HEK293 (cell line): ENCODE data around the gene DCAF8.

Experiments
- GLI2 ChIP-seq: fragments of 450-650 bp; formaldehyde crosslinking; IDR thresholded peaks from 2 replicates; pipeline ENCODE4; 2017; ENCODE audit warnings: missing biosample characterization, missing genetic modification characterization, low read depth, borderline replicate concordance
- KLF1 ChIP-seq: fragments of 450-650 bp; formaldehyde crosslinking; IDR thresholded peaks from 2 replicates; pipeline ENCODE4 v1.5.1; 2016; ENCODE audit warnings: missing biosample characterization, missing genetic modification characterization
- KLF8 ChIP-seq: fragments of 450-650 bp; formaldehyde crosslinking; IDR thresholded peaks from 2 replicates; pipeline ENCODE4 v1.5.1; 2016; ENCODE audit warnings: missing biosample characterization, missing genetic modification characterization
- KLF9 ChIP-seq: fragments of 450-650 bp; formaldehyde crosslinking; IDR thresholded peaks from 2 replicates; pipeline ENCODE4 v1.5.1; 2016; ENCODE audit warnings: missing biosample characterization, missing genetic modification characterization, low read depth
- MEIS1 ChIP-seq: sonication (generic); formaldehyde crosslinking; IDR thresholded peaks from 2 replicates; pipeline ENCODE4 v1.8.1; 2022; ENCODE audit warnings: missing genetic modification reagents, mild to moderate bottlenecking, borderline replicate concordance
- OSR2 ChIP-seq: fragments of 450-650 bp; formaldehyde crosslinking; IDR thresholded peaks from 2 replicates; pipeline ENCODE4 v1.5.1; 2016; ENCODE audit warnings: missing biosample characterization, missing genetic modification characterization
- RBAK ChIP-seq: fragments of 450-650 bp; formaldehyde crosslinking; IDR thresholded peaks from 2 replicates; pipeline ENCODE4 v1.5.1; 2016; ENCODE audit warnings: missing biosample characterization, missing genetic modification characterization
- ZFP3 ChIP-seq: fragments of 450-650 bp; formaldehyde crosslinking; IDR thresholded peaks from 2 replicates; pipeline ENCODE4 v1.5.1; 2016; ENCODE audit warnings: low read depth, missing biosample characterization, missing genetic modification characterization
- ZNF10 ChIP-seq: fragments of 450-650 bp; formaldehyde crosslinking; IDR thresholded peaks from 2 replicates; pipeline ENCODE4 v1.5.1; 2017; ENCODE audit warnings: missing biosample characterization, missing genetic modification characterization
- ZNF132 ChIP-seq: fragments of 450-650 bp; formaldehyde crosslinking; IDR thresholded peaks from 2 replicates; pipeline ENCODE4 v1.5.1; 2017; ENCODE audit warnings: missing biosample characterization, missing genetic modification characterization, borderline replicate concordance
- ZNF266 ChIP-seq: fragments of 450-650 bp; formaldehyde crosslinking; IDR thresholded peaks from 2 replicates; pipeline ENCODE4 v1.5.1; 2016; ENCODE audit warnings: missing biosample characterization, missing genetic modification characterization, low read depth
- ZNF324 ChIP-seq: fragments of 450-650 bp; formaldehyde crosslinking; IDR thresholded peaks from 2 replicates; pipeline ENCODE4 v1.5.1; 2016; ENCODE audit warnings: missing biosample characterization, missing genetic modification characterization
- ZNF366 ChIP-seq: fragments of 450-650 bp; formaldehyde crosslinking; conservative IDR thresholded peaks from 2 replicates; pipeline ENCODE4 v1.5.1; 2016; ENCODE audit warnings: missing biosample characterization, missing genetic modification characterization
- ZNF433 ChIP-seq: fragments of 450-650 bp; formaldehyde crosslinking; IDR thresholded peaks from 2 replicates; pipeline ENCODE4 v1.5.1; 2016; ENCODE audit warnings: missing biosample characterization, missing genetic modification characterization, low read depth
- ZNF600 ChIP-seq: fragments of 450-650 bp; formaldehyde crosslinking; IDR thresholded peaks from 2 replicates; pipeline ENCODE4 v1.5.1; 2016; ENCODE audit warnings: missing biosample characterization, missing genetic modification characterization
- ZNF747 ChIP-seq: fragments of 450-650 bp; formaldehyde crosslinking; IDR thresholded peaks from 2 replicates; pipeline ENCODE4 v1.5.1; 2016; ENCODE audit warnings: missing biosample characterization, missing genetic modification characterization
- ZNF777 ChIP-seq: fragments of 450-650 bp; formaldehyde crosslinking; IDR thresholded peaks from 2 replicates; pipeline ENCODE4 v1.5.1; 2017; ENCODE audit warnings: missing biosample characterization, missing genetic modification characterization, borderline replicate concordance
- ZXDB ChIP-seq: fragments of 450-650 bp; formaldehyde crosslinking; IDR thresholded peaks from 2 replicates; pipeline ENCODE4 v1.5.1; 2016; ENCODE audit warnings: missing biosample characterization, missing genetic modification characterization
- TF ChIP-seq, protein P1 (sequence below): fragments of 450-650 bp; formaldehyde crosslinking; IDR thresholded peaks from 2 replicates; pipeline ENCODE4 v1.5.1; 2016; ENCODE audit warnings: missing biosample characterization, missing genetic modification characterization
- TF ChIP-seq, protein P2 (sequence below): fragments of 450-650 bp; formaldehyde crosslinking; IDR thresholded peaks from 2 replicates; pipeline ENCODE4 v1.5.1; 2016; ENCODE audit warnings: missing biosample characterization, missing genetic modification characterization
- TF ChIP-seq, protein P3 (sequence below): fragments of 450-650 bp; formaldehyde crosslinking; IDR thresholded peaks from 2 replicates; pipeline ENCODE4 v1.5.1; 2016; ENCODE audit warnings: missing biosample characterization, missing genetic modification characterization
- TF ChIP-seq, protein P4 (sequence below): fragments of 450-650 bp; formaldehyde crosslinking; IDR thresholded peaks from 2 replicates; pipeline ENCODE4 v1.5.0; 2017; ENCODE audit warnings: missing biosample characterization, missing genetic modification characterization, borderline replicate concordance
- TF ChIP-seq, protein P5 (sequence below): fragments of 450-650 bp; formaldehyde crosslinking; IDR thresholded peaks from 2 replicates; pipeline ENCODE4 v1.5.1; 2016; ENCODE audit warnings: missing biosample characterization, missing genetic modification characterization
- TF ChIP-seq, protein P6 (sequence below): sonication (generic); formaldehyde crosslinking; IDR thresholded peaks from 2 replicates; pipeline ENCODE4 v1.8.1; 2022; ENCODE audit warnings: mild to moderate bottlenecking, moderate library complexity, missing genetic modification reagents
- TF ChIP-seq, protein P7 (sequence below): fragments of 450-650 bp; formaldehyde crosslinking; IDR thresholded peaks from 2 replicates; pipeline ENCODE4 v1.5.1; 2016; ENCODE audit warnings: missing biosample characterization, missing genetic modification characterization

Gene DCAF8

DNA sequence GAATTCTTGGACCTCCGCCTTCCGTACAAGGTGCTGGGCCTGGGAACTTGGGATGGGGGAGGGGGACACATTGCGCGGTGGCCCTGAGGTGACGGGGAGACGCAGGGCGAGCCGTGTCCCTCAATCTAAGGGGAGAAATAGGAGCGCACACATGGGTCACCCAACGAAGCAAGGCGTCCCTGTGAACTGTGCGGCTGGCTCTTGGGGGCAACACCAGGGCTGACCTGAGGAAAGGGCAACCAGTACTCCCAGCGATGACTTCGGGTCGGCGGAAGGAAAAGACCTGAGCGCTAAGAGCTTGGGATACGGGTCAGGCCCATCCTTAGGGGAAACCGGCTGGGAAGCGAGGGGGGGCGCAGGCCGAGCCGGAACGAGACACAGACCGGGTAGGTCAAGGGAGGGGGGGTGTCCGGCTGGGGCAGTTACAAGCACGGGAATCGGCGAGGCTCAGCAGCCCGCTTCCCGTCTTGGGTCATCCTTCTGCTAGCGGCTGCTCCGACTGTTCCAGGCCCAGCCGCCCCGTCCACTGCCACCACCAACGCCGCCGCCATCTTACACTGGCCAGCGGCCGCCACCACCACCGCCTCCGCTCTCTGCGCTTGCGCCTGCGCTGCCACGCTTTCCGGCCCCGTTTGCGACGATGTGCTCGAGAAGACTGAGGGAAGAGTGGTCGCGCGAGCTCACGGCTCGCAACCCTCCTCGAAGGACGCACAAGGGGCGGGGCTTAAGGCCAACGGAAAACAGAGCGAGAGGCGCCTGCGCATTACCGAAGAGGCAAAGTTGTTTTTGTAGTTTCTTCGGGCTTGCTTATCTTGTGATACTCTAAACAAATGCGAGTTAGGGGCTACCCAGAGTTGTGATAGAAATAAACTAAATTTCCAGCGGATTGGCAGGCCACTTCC, at the start of gene DCAF8 (continued):
- peak; percentile 51; the same call in 1 of the 2 replicates for TF ChIP-seq KLF9
- TF ChIP-seq ZNF324 (tag by site-specific recombination): peak; percentile 80
- TF ChIP-seq ZNF600 (tag by site-specific recombination): peak; percentile 81
- TF ChIP-seq, protein P1, sequence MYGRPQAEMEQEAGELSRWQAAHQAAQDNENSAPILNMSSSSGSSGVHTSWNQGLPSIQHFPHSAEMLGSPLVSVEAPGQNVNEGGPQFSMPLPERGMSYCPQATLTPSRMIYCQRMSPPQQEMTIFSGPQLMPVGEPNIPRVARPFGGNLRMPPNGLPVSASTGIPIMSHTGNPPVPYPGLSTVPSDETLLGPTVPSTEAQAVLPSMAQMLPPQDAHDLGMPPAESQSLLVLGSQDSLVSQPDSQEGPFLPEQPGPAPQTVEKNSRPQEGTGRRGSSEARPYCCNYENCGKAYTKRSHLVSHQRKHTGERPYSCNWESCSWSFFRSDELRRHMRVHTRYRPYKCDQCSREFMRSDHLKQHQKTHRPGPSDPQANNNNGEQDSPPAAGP (tag by site-specific recombination): peak; percentile 97
- TF ChIP-seq, protein P2, sequence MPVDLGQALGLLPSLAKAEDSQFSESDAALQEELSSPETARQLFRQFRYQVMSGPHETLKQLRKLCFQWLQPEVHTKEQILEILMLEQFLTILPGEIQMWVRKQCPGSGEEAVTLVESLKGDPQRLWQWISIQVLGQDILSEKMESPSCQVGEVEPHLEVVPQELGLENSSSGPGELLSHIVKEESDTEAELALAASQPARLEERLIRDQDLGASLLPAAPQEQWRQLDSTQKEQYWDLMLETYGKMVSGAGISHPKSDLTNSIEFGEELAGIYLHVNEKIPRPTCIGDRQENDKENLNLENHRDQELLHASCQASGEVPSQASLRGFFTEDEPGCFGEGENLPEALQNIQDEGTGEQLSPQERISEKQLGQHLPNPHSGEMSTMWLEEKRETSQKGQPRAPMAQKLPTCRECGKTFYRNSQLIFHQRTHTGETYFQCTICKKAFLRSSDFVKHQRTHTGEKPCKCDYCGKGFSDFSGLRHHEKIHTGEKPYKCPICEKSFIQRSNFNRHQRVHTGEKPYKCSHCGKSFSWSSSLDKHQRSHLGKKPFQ: no peak
- peak; percentile 70; the same call in 1 of the 2 replicates for TF ChIP-seq KLF8 (tag by site-specific recombination)
- TF ChIP-seq ZNF10 (tag by site-specific recombination): 0 out of 2 replicates have a peak, but pooled peaks have one; percentile 8
- peak; percentile 54; the same call in 1 of the 2 replicates for TF ChIP-seq ZNF777 (tag by site-specific recombination)
- TF ChIP-seq, protein P3, sequence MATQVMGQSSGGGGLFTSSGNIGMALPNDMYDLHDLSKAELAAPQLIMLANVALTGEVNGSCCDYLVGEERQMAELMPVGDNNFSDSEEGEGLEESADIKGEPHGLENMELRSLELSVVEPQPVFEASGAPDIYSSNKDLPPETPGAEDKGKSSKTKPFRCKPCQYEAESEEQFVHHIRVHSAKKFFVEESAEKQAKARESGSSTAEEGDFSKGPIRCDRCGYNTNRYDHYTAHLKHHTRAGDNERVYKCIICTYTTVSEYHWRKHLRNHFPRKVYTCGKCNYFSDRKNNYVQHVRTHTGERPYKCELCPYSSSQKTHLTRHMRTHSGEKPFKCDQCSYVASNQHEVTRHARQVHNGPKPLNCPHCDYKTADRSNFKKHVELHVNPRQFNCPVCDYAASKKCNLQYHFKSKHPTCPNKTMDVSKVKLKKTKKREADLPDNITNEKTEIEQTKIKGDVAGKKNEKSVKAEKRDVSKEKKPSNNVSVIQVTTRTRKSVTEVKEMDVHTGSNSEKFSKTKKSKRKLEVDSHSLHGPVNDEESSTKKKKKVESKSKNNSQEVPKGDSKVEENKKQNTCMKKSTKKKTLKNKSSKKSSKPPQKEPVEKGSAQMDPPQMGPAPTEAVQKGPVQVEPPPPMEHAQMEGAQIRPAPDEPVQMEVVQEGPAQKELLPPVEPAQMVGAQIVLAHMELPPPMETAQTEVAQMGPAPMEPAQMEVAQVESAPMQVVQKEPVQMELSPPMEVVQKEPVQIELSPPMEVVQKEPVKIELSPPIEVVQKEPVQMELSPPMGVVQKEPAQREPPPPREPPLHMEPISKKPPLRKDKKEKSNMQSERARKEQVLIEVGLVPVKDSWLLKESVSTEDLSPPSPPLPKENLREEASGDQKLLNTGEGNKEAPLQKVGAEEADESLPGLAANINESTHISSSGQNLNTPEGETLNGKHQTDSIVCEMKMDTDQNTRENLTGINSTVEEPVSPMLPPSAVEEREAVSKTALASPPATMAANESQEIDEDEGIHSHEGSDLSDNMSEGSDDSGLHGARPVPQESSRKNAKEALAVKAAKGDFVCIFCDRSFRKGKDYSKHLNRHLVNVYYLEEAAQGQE (tag by site-specific recombination): peak; percentile 56; the same call in 1 of the 2 replicates
- no peak for TF ChIP-seq ZFP3 (tag by site-specific recombination)
- TF ChIP-seq GLI2 (tag by site-specific recombination): no peak
- peak; percentile 43; the same call in 1 of the 2 replicates for TF ChIP-seq KLF1 (tag by site-specific recombination)
- no peak for TF ChIP-seq ZNF433 (tag by site-specific recombination)
- TF ChIP-seq ZNF266 (tag by site-specific recombination): no peak
- TF ChIP-seq, protein P4, sequence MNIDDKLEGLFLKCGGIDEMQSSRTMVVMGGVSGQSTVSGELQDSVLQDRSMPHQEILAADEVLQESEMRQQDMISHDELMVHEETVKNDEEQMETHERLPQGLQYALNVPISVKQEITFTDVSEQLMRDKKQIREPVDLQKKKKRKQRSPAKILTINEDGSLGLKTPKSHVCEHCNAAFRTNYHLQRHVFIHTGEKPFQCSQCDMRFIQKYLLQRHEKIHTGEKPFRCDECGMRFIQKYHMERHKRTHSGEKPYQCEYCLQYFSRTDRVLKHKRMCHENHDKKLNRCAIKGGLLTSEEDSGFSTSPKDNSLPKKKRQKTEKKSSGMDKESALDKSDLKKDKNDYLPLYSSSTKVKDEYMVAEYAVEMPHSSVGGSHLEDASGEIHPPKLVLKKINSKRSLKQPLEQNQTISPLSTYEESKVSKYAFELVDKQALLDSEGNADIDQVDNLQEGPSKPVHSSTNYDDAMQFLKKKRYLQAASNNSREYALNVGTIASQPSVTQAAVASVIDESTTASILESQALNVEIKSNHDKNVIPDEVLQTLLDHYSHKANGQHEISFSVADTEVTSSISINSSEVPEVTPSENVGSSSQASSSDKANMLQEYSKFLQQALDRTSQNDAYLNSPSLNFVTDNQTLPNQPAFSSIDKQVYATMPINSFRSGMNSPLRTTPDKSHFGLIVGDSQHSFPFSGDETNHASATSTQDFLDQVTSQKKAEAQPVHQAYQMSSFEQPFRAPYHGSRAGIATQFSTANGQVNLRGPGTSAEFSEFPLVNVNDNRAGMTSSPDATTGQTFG (tag by site-specific recombination): no peak
- TF ChIP-seq, protein P5, sequence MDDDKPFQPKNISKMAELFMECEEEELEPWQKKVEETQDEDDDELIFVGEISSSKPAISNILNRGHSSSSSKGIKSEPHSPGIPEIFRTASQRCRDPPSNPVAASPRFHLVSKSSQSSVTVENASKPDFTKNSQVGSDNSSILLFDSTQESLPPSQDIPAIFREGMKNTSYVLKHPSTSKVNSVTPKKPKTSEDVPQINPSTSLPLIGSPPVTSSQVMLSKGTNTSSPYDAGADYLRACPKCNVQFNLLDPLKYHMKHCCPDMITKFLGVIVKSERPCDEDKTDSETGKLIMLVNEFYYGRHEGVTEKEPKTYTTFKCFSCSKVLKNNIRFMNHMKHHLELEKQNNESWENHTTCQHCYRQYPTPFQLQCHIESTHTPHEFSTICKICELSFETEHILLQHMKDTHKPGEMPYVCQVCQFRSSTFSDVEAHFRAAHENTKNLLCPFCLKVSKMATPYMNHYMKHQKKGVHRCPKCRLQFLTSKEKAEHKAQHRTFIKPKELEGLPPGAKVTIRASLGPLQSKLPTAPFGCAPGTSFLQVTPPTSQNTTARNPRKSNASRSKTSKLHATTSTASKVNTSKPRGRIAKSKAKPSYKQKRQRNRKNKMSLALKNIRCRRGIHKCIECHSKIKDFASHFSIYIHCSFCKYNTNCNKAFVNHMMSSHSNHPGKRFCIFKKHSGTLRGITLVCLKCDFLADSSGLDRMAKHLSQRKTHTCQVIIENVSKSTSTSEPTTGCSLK (tag by site-specific recombination): no peak
- no peak for TF ChIP-seq ZNF132
- TF ChIP-seq, protein P6, sequence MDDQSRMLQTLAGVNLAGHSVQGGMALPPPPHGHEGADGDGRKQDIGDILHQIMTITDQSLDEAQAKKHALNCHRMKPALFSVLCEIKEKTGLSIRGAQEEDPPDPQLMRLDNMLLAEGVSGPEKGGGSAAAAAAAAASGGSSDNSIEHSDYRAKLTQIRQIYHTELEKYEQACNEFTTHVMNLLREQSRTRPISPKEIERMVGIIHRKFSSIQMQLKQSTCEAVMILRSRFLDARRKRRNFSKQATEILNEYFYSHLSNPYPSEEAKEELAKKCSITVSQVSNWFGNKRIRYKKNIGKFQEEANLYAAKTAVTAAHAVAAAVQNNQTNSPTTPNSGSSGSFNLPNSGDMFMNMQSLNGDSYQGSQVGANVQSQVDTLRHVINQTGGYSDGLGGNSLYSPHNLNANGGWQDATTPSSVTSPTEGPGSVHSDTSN (CRISPR knock-in tag): no peak
- TF ChIP-seq ZNF747 (tag by site-specific recombination): no peak
- peak; percentile 20; the same call in 1 of the 2 replicates for TF ChIP-seq OSR2 (tag by site-specific recombination)
- no peak for TF ChIP-seq RBAK (tag by site-specific recombination)
- peak; percentile 72 for TF ChIP-seq ZXDB (tag by site-specific recombination)
- peak; percentile 79 for TF ChIP-seq ZNF366
- TF ChIP-seq MEIS1 (CRISPR knock-in tag): no peak
- TF ChIP-seq, protein P7, sequence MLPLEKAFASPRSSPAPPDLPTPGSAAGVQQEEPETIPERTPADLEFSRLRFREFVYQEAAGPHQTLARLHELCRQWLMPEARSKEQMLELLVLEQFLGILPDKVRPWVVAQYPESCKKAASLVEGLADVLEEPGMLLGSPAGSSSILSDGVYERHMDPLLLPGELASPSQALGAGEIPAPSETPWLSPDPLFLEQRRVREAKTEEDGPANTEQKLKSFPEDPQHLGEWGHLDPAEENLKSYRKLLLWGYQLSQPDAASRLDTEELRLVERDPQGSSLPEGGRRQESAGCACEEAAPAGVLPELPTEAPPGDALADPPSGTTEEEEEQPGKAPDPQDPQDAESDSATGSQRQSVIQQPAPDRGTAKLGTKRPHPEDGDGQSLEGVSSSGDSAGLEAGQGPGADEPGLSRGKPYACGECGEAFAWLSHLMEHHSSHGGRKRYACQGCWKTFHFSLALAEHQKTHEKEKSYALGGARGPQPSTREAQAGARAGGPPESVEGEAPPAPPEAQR: no peak
